Measurements from ENCODE around the gene C19orf47. TPM values are rescaled to one million over a fixed set of nuclear protein-coding genes. Genes with fewer than 3 reads are reported as not detected.

C19orf47 gene
- total and polyA plus RNA-seq, 2 donors, result 7.3 to 13.9 TPM

DNA sequence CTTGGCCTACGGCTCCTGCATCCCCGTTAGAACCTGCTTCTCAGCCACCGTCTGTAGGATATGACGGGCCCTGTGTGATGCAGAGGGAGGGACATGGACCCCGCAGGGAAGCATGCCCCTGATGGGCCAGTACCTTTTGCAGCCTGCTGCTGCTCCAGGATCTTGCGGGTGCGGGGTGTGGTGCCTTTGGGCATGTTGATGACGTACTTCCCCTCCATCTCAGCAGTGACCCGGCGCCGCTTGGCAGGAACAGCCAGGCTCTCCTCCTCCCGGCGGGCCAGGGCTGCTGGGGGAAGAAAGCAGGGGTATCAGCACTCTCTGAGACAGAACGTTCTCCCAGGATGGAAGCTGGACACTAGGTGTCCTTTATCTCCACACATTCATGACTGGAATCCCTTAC is 22.0 kb downstream of the C19orf47 start:
- Histone ChIP-seq H3K4me3 (ENCODE audit: low read length in 2 of 2) (no peak overlapping the region), H3K36me3 (ENCODE audit: control insufficient read depth in 2 of 2, insufficient read depth in 2 of 2, low read length in 1 of 2) (peaks cover 77 to 82% of the 10 kb centered on the region in 2 donors), H3K4me1 (ENCODE audit: control insufficient read depth in 2 of 2, insufficient read depth in 2 of 2, low read length in 2 of 2) (no peaks in the 10 kb centered on the region), H3K9me3 (ENCODE audit: control insufficient read depth in 2 of 2, insufficient read depth in 1 of 2, low read length in 1 of 2) (no peaks in the 10 kb centered on the region), H3K27me3 (ENCODE audit: control insufficient read depth in 2 of 2, insufficient read depth in 1 of 2, low read length in 1 of 2) (no peaks in the 10 kb centered on the region), H3K27ac (ENCODE audit: low read depth in 1 of 2, low read length in 1 of 2) (no peak overlapping the region)
- no peak for DNase-seq (ENCODE audit: low read depth in 6 of 9, low spot score in 9 of 9)
- 98% methylated on average over 14 of the region's 14 CpGs for WGBS

DNA sequence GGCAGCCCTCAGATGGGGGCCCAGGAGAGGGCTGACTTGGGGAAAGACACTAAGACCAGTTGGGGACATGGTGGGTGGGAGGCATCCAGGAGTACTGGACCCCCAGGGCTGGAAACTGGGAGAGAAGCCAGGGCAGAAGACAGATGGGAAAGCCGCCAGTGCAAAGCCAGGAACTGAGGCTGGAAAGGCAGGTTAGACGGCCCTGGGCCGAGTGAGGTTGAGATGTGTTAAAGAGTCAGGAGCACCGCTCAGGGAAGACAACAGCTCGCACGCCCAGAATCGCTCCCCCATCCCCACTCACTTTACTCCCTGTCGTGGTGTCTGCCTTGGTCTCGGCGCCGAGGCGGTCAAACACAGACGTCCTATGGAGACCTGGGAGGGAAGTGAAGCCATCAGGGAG is 24.5 kb downstream of the C19orf47 start:
- no peaks in the 10 kb centered on the region for H3K9me3 ChIP-seq (ENCODE audit: control insufficient read depth in 2 of 2, insufficient read depth in 1 of 2, low read length in 1 of 2)
- H3K27me3 ChIP-seq (ENCODE audit: control insufficient read depth in 2 of 2, insufficient read depth in 1 of 2, low read length in 1 of 2), result no peaks in the 10 kb centered on the region
- 96% methylated on average over 13 of the region's 13 CpGs for WGBS
- no peak for DNase-seq (ENCODE audit: low read depth in 6 of 9, low spot score in 9 of 9)
- no peak overlapping the region for H3K27ac ChIP-seq (ENCODE audit: low read depth in 1 of 2, low read length in 1 of 2)
- H3K4me1 ChIP-seq (ENCODE audit: control insufficient read depth in 2 of 2, insufficient read depth in 2 of 2, low read length in 2 of 2), result no peaks in the 10 kb centered on the region
- no peak overlapping the region for H3K4me3 ChIP-seq (ENCODE audit: low read length in 2 of 2)
- peaks cover 67 to 84% of the 10 kb centered on the region in 2 donors for H3K36me3 ChIP-seq (ENCODE audit: control insufficient read depth in 2 of 2, insufficient read depth in 2 of 2, low read length in 1 of 2)

DNA sequence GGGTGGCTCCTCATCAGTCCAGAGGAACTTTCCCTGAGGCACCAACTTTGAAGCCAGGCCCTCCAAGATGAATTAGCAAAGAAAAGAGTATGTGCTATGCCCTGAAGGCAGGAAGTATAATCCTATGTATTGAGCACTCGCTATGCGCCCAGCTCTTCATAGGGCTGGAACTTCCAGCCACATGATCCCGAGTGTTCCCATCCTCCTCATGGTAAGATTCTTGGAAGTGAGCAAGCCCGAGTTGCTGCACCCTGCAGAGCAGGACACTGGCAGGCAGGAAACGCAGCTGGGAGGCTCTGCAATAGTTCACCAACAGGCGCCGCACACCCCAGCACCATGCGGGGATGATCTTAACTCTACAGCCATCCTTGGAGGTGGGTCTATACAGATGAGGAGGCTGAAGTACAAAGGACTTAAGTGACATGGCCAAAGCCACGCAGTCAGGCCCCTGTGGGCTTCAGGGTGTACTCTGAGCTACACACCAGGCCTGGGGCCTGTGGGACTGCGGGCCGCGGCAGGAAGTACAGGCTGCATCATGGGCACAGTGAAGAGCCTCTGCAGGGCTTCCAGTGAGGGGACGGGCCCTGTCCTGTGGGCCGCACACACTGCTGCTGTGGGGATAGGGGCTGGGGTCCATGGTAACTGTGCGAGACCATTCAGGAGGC is 25.1 kb downstream of the C19orf47 start:
- Histone ChIP-seq H3K4me1 (ENCODE audit: control insufficient read depth in 2 of 2, insufficient read depth in 2 of 2, low read length in 2 of 2) (no peaks in the 10 kb centered on the region), H3K27me3 (ENCODE audit: control insufficient read depth in 2 of 2, insufficient read depth in 1 of 2, low read length in 1 of 2) (no peaks in the 10 kb centered on the region), H3K4me3 (ENCODE audit: low read length in 2 of 2) (no peak overlapping the region), H3K27ac (ENCODE audit: low read depth in 1 of 2, low read length in 1 of 2) (no peak overlapping the region), H3K36me3 (ENCODE audit: control insufficient read depth in 2 of 2, insufficient read depth in 2 of 2, low read length in 1 of 2) (peaks cover 66 to 84% of the 10 kb centered on the region in 2 donors), H3K9me3 (ENCODE audit: control insufficient read depth in 2 of 2, insufficient read depth in 1 of 2, low read length in 1 of 2) (no peaks in the 10 kb centered on the region)
- DNase-seq (ENCODE audit: low read depth in 6 of 9, low spot score in 9 of 9), result no peak
- WGBS, result 98% methylated on average over 15 of the region's 15 CpGs

DNA sequence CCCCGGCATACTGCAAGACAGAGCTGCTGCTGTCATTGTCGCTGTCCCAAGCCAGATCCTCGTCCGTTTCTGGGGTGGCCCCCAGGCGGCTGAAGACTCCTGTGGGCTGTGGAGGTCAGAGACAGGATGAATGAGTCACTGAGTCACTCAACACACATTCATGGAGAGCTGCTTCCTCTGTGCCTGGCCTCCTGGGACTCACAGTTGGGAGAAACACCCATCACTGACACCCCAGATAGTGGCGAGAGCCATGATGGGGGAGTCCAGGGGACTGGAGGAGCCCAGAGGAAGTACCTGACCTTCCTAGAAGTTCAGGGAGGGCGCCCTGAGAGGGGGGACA is 26.0 kb downstream of the C19orf47 start:
- Histone ChIP-seq H3K36me3 (ENCODE audit: control insufficient read depth in 2 of 2, insufficient read depth in 2 of 2, low read length in 1 of 2) (peaks cover 58 to 81% of the 10 kb centered on the region in 2 donors), H3K4me3 (ENCODE audit: low read length in 2 of 2) (no peak overlapping the region), H3K4me1 (ENCODE audit: control insufficient read depth in 2 of 2, insufficient read depth in 2 of 2, low read length in 2 of 2) (no peaks in the 10 kb centered on the region), H3K27me3 (ENCODE audit: control insufficient read depth in 2 of 2, insufficient read depth in 1 of 2, low read length in 1 of 2) (no peaks in the 10 kb centered on the region), H3K9me3 (ENCODE audit: control insufficient read depth in 2 of 2, insufficient read depth in 1 of 2, low read length in 1 of 2) (no peaks in the 10 kb centered on the region), H3K27ac (ENCODE audit: low read depth in 1 of 2, low read length in 1 of 2) (no peak overlapping the region)
- 96% methylated on average over 7 of the region's 7 CpGs for WGBS
- no peak for DNase-seq (ENCODE audit: low read depth in 6 of 9, low spot score in 9 of 9)

DNA sequence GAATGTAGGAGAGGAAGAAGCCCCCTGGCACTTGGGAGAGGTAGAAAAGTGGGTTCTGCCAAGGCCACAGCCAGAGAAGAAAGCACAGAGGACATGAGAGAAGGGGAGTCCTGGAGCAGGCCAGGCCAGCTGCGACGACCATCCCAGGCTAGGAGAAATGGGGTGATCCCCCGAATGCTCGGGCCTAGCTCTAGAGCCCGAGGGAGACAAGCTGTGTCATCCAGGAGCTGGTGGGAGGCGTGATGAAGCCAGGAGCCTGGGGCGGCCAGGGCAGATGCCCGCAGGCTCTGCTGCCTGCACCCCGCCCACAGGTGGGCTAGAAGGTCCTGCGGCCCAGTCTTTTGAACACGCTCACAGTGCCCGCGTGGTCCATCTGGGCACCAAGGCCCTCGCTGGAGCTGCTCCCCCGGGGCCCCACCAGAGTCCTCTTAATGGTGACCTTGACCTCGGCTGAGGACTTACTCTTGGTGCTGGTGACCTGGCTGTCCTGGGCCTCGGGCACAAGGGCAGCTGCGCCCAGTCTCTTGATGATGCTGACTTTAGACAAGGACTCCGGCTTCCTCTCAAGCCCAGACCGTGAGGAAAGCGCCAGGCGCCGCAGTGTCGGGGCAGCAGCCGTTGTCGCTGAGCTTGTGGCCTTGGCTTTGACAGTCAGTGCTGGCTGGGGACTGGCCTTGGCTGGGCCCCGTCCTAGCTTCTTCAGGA is 26.5 kb downstream of the C19orf47 start:
- Histone ChIP-seq H3K27ac (ENCODE audit: low read depth in 1 of 2, low read length in 1 of 2) (no peak overlapping the region), H3K27me3 (ENCODE audit: control insufficient read depth in 2 of 2, insufficient read depth in 1 of 2, low read length in 1 of 2) (no peaks in the 10 kb centered on the region), H3K4me1 (ENCODE audit: control insufficient read depth in 2 of 2, insufficient read depth in 2 of 2, low read length in 2 of 2) (no peaks in the 10 kb centered on the region), H3K36me3 (ENCODE audit: control insufficient read depth in 2 of 2, insufficient read depth in 2 of 2, low read length in 1 of 2) (peaks cover 56 to 81% of the 10 kb centered on the region in 2 donors), H3K4me3 (ENCODE audit: low read length in 2 of 2) (no peak overlapping the region), H3K9me3 (ENCODE audit: control insufficient read depth in 2 of 2, insufficient read depth in 1 of 2, low read length in 1 of 2) (no peaks in the 10 kb centered on the region)
- WGBS, result 97% methylated on average over 27 of the region's 27 CpGs
- DNase-seq (ENCODE audit: low read depth in 6 of 9, low spot score in 9 of 9), result no peak

GRCh38 chr19:40321076-40321475 is 27.1 kb downstream of the C19orf47 start:
- no peaks in the 10 kb centered on the region for H3K27me3 ChIP-seq (ENCODE audit: control insufficient read depth in 2 of 2, insufficient read depth in 1 of 2, low read length in 1 of 2)
- peaks cover 50 to 78% of the 10 kb centered on the region in 2 donors for H3K36me3 ChIP-seq (ENCODE audit: control insufficient read depth in 2 of 2, insufficient read depth in 2 of 2, low read length in 1 of 2)
- no peak overlapping the region for H3K4me3 ChIP-seq (ENCODE audit: low read length in 2 of 2)
- H3K27ac ChIP-seq (ENCODE audit: low read depth in 1 of 2, low read length in 1 of 2), result no peak overlapping the region
- WGBS, result 98% methylated on average over 18 of the region's 18 CpGs
- DNase-seq (ENCODE audit: low read depth in 6 of 9, low spot score in 9 of 9), result no peak
- no peaks in the 10 kb centered on the region for H3K9me3 ChIP-seq (ENCODE audit: control insufficient read depth in 2 of 2, insufficient read depth in 1 of 2, low read length in 1 of 2)
- H3K4me1 ChIP-seq (ENCODE audit: control insufficient read depth in 2 of 2, insufficient read depth in 2 of 2, low read length in 2 of 2), result no peaks in the 10 kb centered on the region

- Histone ChIP-seq H3K27ac (ENCODE audit: low read depth in 1 of 2, low read length in 1 of 2) (no peak overlapping the region), H3K36me3 (ENCODE audit: control insufficient read depth in 2 of 2, insufficient read depth in 2 of 2, low read length in 1 of 2) (peaks cover 45 to 74% of the 10 kb centered on the region in 2 donors), H3K9me3 (ENCODE audit: control insufficient read depth in 2 of 2, insufficient read depth in 1 of 2, low read length in 1 of 2) (no peaks in the 10 kb centered on the region), H3K27me3 (ENCODE audit: control insufficient read depth in 2 of 2, insufficient read depth in 1 of 2, low read length in 1 of 2) (no peaks in the 10 kb centered on the region), H3K4me1 (ENCODE audit: control insufficient read depth in 2 of 2, insufficient read depth in 2 of 2, low read length in 2 of 2) (no peaks in the 10 kb centered on the region), H3K4me3 (ENCODE audit: low read length in 2 of 2) (no peak overlapping the region)
- no peak for DNase-seq (ENCODE audit: low read depth in 6 of 9, low spot score in 9 of 9)
- WGBS, result 95% methylated on average over 7 of the region's 7 CpGs
Measured at GRCh38 chr19:40320558-40320935, 27.6 kb downstream of the C19orf47 start.

GRCh38 chr19:40317338-40317737 is 30.9 kb downstream of the C19orf47 start:
- Histone ChIP-seq H3K27me3 (ENCODE audit: control insufficient read depth in 2 of 2, insufficient read depth in 1 of 2, low read length in 1 of 2) (no peaks in the 10 kb centered on the region), H3K36me3 (ENCODE audit: control insufficient read depth in 2 of 2, insufficient read depth in 2 of 2, low read length in 1 of 2) (peaks cover 24 to 48% of the 10 kb centered on the region in 2 donors), H3K27ac (ENCODE audit: low read depth in 1 of 2, low read length in 1 of 2) (no peak overlapping the region), H3K4me1 (ENCODE audit: control insufficient read depth in 2 of 2, insufficient read depth in 2 of 2, low read length in 2 of 2) (no peaks in the 10 kb centered on the region), H3K9me3 (ENCODE audit: control insufficient read depth in 2 of 2, insufficient read depth in 1 of 2, low read length in 1 of 2) (no peaks in the 10 kb centered on the region), H3K4me3 (ENCODE audit: low read length in 2 of 2) (no peak overlapping the region)
- WGBS, result 96% methylated on average over 7 of the region's 7 CpGs
- DNase-seq (ENCODE audit: low read depth in 6 of 9, low spot score in 9 of 9), result no peak

- WGBS, result 95% methylated on average over 5 of the region's 5 CpGs
Measured at GRCh38 chr19:40315812-40316470, 32.3 kb downstream of the C19orf47 start.

More at GRCh38 chr19:40315812-40316470, 32.3 kb downstream of the C19orf47 start:
- no peaks in the 10 kb centered on the region for H3K4me1 ChIP-seq (ENCODE audit: control insufficient read depth in 2 of 2, insufficient read depth in 2 of 2, low read length in 2 of 2)
- H3K27ac ChIP-seq (ENCODE audit: low read depth in 1 of 2, low read length in 1 of 2), result no peak overlapping the region
- H3K9me3 ChIP-seq (ENCODE audit: control insufficient read depth in 2 of 2, insufficient read depth in 1 of 2, low read length in 1 of 2), result no peaks in the 10 kb centered on the region
- H3K27me3 ChIP-seq (ENCODE audit: control insufficient read depth in 2 of 2, insufficient read depth in 1 of 2, low read length in 1 of 2), result no peaks in the 10 kb centered on the region
- H3K36me3 ChIP-seq (ENCODE audit: control insufficient read depth in 2 of 2, insufficient read depth in 2 of 2, low read length in 1 of 2), result peaks cover 11 to 34% of the 10 kb centered on the region in 2 donors
- DNase-seq (ENCODE audit: low read depth in 6 of 9, low spot score in 9 of 9), result no peak
- no peak overlapping the region for H3K4me3 ChIP-seq (ENCODE audit: low read length in 2 of 2)

All from thymus (tissue), 11 donors.